Measurements from ENCODE around the gene MUC5AC. TPM values are rescaled to one million over a fixed set of nuclear protein-coding genes. Genes with fewer than 3 reads are reported as not detected.
A peak's percentile ranks its signal among the peaks of the same experiment; 100 is the strongest.

MUC5AC gene
- total RNA-seq, 1 experiment from 2014 or later, result 51.2 TPM

- H3K36me3 Mint-ChIP-seq (ENCODE audit: insufficient read depth, unreplicated experiment), result no peaks in the 10 kb centered on the region
- BruUV-seq (replicated peaks), result no TSS peak
- H3K9me3 Mint-ChIP-seq (ENCODE audit: low read depth, unreplicated experiment), result peaks cover 6% of the 10 kb centered on the region
- peaks cover 22% of the 10 kb centered on the region for H3K4me1 Mint-ChIP-seq (ENCODE audit: low read depth, unreplicated experiment)
- H3K4me3 Mint-ChIP-seq (ENCODE audit: low read depth, unreplicated experiment), result no peak overlapping the region
- no peak for TF ChIP-seq CTCF (IDR thresholded peaks at IDR 0.05; ENCODE audit: unreplicated experiment)
- intact Hi-C loops (cut with micrococcal nuclease; ENCODE audit: unreplicated experiment), result no loop called here
- no peak for DNase-seq
- CTCF ChIA-PET, result no interaction called here
- no peak overlapping the region for H3K27ac Mint-ChIP-seq (ENCODE audit: unreplicated experiment)
- H3K27me3 Mint-ChIP-seq (ENCODE audit: unreplicated experiment), result no peaks in the 10 kb centered on the region
Measured at GRCh38 chr11:1140642-1141490, 16.9 kb upstream of the MUC5AC start.

GRCh38 chr11:1146365-1146764, 11.4 kb upstream of the MUC5AC start:
- no peak for TF ChIP-seq CTCF (IDR thresholded peaks at IDR 0.05; ENCODE audit: unreplicated experiment)
- BruUV-seq (replicated peaks), result no TSS peak
- Mint-ChIP-seq H3K4me3 (ENCODE audit: low read depth, unreplicated experiment) (no peak overlapping the region), H3K9me3 (ENCODE audit: low read depth, unreplicated experiment) (peaks cover 6% of the 10 kb centered on the region), H3K27ac (ENCODE audit: unreplicated experiment) (no peak overlapping the region), H3K4me1 (ENCODE audit: low read depth, unreplicated experiment) (peaks cover 37% of the 10 kb centered on the region), H3K36me3 (ENCODE audit: insufficient read depth, unreplicated experiment) (no peaks in the 10 kb centered on the region), H3K27me3 (ENCODE audit: unreplicated experiment) (no peaks in the 10 kb centered on the region)
- CTCF ChIA-PET, result no interaction called here
- intact Hi-C loops (cut with micrococcal nuclease; ENCODE audit: unreplicated experiment), result no loop called here
- DNase-seq, result no peak

GRCh38 chr11:1147792-1148191, 10.0 kb upstream of the MUC5AC start:
- Mint-ChIP-seq H3K4me1 (ENCODE audit: low read depth, unreplicated experiment) (peaks cover 31% of the 10 kb centered on the region), H3K27me3 (ENCODE audit: unreplicated experiment) (no peaks in the 10 kb centered on the region), H3K36me3 (ENCODE audit: insufficient read depth, unreplicated experiment) (peaks cover 6% of the 10 kb centered on the region), H3K27ac (ENCODE audit: unreplicated experiment) (no peak overlapping the region), H3K9me3 (ENCODE audit: low read depth, unreplicated experiment) (peaks cover 3% of the 10 kb centered on the region), H3K4me3 (ENCODE audit: low read depth, unreplicated experiment) (no peak overlapping the region)
- CTCF ChIA-PET, result no interaction called here
- intact Hi-C loops (cut with micrococcal nuclease; ENCODE audit: unreplicated experiment), result no loop called here
- TF ChIP-seq CTCF (IDR thresholded peaks at IDR 0.05; ENCODE audit: unreplicated experiment), result no peak
- no peak for DNase-seq
- BruUV-seq (replicated peaks), result no TSS peak

DNA sequence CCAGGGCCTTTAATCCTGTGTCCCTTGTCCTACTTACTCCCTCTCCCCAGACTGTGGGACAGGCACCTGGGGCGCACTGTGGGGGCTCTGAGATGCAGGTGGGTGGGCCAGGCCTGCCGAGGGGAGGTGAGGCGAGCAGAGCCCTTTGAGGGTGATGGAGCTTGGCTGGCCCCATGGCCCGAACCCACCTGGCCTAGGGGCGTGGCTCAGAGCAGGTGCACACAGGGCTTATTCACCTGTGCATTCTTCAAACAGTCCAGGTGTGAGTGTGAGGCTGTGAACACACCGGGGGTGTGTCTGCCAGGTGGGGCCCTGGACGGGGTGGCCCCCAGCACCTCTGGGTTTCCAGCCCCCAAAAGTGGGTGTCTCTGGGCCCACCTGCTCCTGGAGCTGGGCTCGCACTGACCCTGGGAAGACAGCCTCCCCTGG, 9.0 kb upstream of the MUC5AC start:
- no TSS peak for BruUV-seq (replicated peaks)
- no peak for TF ChIP-seq CTCF (IDR thresholded peaks at IDR 0.05; ENCODE audit: unreplicated experiment)
- Mint-ChIP-seq H3K36me3 (ENCODE audit: insufficient read depth, unreplicated experiment) (peaks cover 6% of the 10 kb centered on the region), H3K9me3 (ENCODE audit: low read depth, unreplicated experiment) (no peaks in the 10 kb centered on the region), H3K27me3 (ENCODE audit: unreplicated experiment) (no peaks in the 10 kb centered on the region), H3K4me1 (ENCODE audit: low read depth, unreplicated experiment) (peaks cover 31% of the 10 kb centered on the region), H3K27ac (ENCODE audit: unreplicated experiment) (no peak overlapping the region), H3K4me3 (ENCODE audit: low read depth, unreplicated experiment) (no peak overlapping the region)
- CTCF ChIA-PET, result no interaction called here
- DNase-seq, result peak; percentile 33
- intact Hi-C loops (cut with micrococcal nuclease; ENCODE audit: unreplicated experiment), result no loop called here
